DOHH2 (cell line): ENCODE data around the gene ARHGAP24.

ENCODE experiments used
- CTCF ChIP-seq: fragments of 200-600 bp; sonication (generic); IDR thresholded peaks from one replicate; pipeline ENCODE4 v1.5.1; 2014; ENCODE audit warnings: antibody characterized with exemption, mild to moderate bottlenecking, low read depth, low read length; ENCODE audit not compliant: poor library complexity, severe bottlenecking
- EZH2phosphoT487 ChIP-seq: fragments of 200-600 bp; sonication (generic); IDR thresholded peaks from 2 replicates; pipeline ENCODE4 v1.6.1; 2017; ENCODE audit warnings: borderline replicate concordance, mild to moderate bottlenecking, antibody characterized with exemption, low read length, moderate library complexity, mixed read lengths

GRCh38 chr4:85676850-85677590 lies 202.1 kb downstream of the ARHGAP24 start:
- no peak for TF ChIP-seq CTCF
- no peak for TF ChIP-seq EZH2phosphoT487
